NCI-H2196 treated with DMSO at 0.1 percent for 48 hours (cell line): ENCODE data around the gene SGO2.

Experiments used
- DNase-seq: peaks from one replicate; lab custom pipeline; 2025; ENCODE audit not compliant: unreplicated experiment; lab: John Stamatoyannopoulos, UW

The SGO2 gene

GRCh38 chr2:200525882-200526651 lies at the start of gene SGO2:
Gene SGO2, plus strand, starts transcription at chr2:200526207. Its CDS starts 6,769 bp downstream, at chr2:200532976.
- DNase-seq = peak; percentile 95

GRCh38 chr2:200476836-200477235 lies 49.2 kb upstream of the SGO2 start:
- no peak for DNase-seq

- no peak for DNase-seq
Measured at GRCh38 chr2:200477667-200478131, 48.3 kb upstream of the SGO2 start.

GRCh38 chr2:200479692-200480265 lies 46.2 kb upstream of the SGO2 start:
- no peak for DNase-seq

- DNase-seq = no peak
Measured at GRCh38 chr2:200482194-200482593, 43.8 kb upstream of the SGO2 start.

GRCh38 chr2:200483729-200484198 lies 42.2 kb upstream of the SGO2 start:
- DNase-seq = peak; percentile 13

- DNase-seq = no peak
Measured at GRCh38 chr2:200484934-200485333, 41.1 kb upstream of the SGO2 start.

- no peak for DNase-seq
Measured at GRCh38 chr2:200486529-200486928, 39.5 kb upstream of the SGO2 start.

GRCh38 chr2:200488169-200488568 lies 37.8 kb upstream of the SGO2 start:
- no peak for DNase-seq

- no peak for DNase-seq
Measured at GRCh38 chr2:200490001-200490400, 36.0 kb upstream of the SGO2 start.

GRCh38 chr2:200492656-200493055 lies 33.4 kb upstream of the SGO2 start:
- no peak for DNase-seq

GRCh38 chr2:200494048-200494447 lies 32.0 kb upstream of the SGO2 start:
- no peak for DNase-seq

- DNase-seq = no peak
Measured at GRCh38 chr2:200496696-200497095, 29.3 kb upstream of the SGO2 start.

GRCh38 chr2:200498402-200499162 lies 27.4 kb upstream of the SGO2 start:
- DNase-seq = no peak

- no peak for DNase-seq
Measured at GRCh38 chr2:200502196-200502595, 23.8 kb upstream of the SGO2 start.

- no peak for DNase-seq
Measured at GRCh38 chr2:200506679-200507078, 19.3 kb upstream of the SGO2 start.

- DNase-seq = no peak
Measured at GRCh38 chr2:200507179-200507578, 18.8 kb upstream of the SGO2 start.

GRCh38 chr2:200509235-200509611 lies 16.8 kb upstream of the SGO2 start:
- no peak for DNase-seq

- DNase-seq = peak; percentile 72
Measured at GRCh38 chr2:200509612-200510433, 16.2 kb upstream of the SGO2 start, which contains the start of gene KCTD18. Gene KCTD18, minus strand, starts transcription at chr2:200510068. Its CDS starts 3,052 bp downstream, at chr2:200507016.

- DNase-seq = no peak
Measured at GRCh38 chr2:200515155-200515554, 10.9 kb upstream of the SGO2 start.

GRCh38 chr2:200523158-200523557 lies 2.8 kb upstream of the SGO2 start:
- no peak for DNase-seq
